Urinary bladder (tissue), 4 donors: ENCODE results near the gene EHF. TPM values are rescaled to one million over a fixed set of nuclear protein-coding genes. Genes with fewer than 3 reads are reported as not detected.
A peak's percentile ranks its signal among the peaks of the same experiment; 100 is the strongest.

ENCODE experiments used
- DNase-seq: peaks from one replicate; pipeline ENCODE4 v3.0.0-alpha.2; 2015; ENCODE audit errors: extremely low spot score
- H3K27ac ChIP-seq: one replicate; pipeline ENCODE4 v1.5.1; 2013; ENCODE audit warnings: low read depth, mild to moderate bottlenecking, moderate library complexity
- H3K36me3 ChIP-seq: one replicate; pipeline ENCODE4 v1.6.1; 2013; ENCODE audit warnings: mild to moderate bottlenecking, moderate library complexity; ENCODE audit not compliant: insufficient read depth
- H3K4me1 ChIP-seq: one replicate; pipeline ENCODE4 v1.6.1; 2013; ENCODE audit warnings: mild to moderate bottlenecking, moderate library complexity; ENCODE audit not compliant: insufficient read depth
- H3K4me3 ChIP-seq: one replicate; pipeline ENCODE4 v1.5.1; 2013; ENCODE audit warnings: low read depth, low read length
- WGBS: extraction: QIAGEN DNeasy Blood & Tissue Kit; methylation state at CpG from one replicate; pipeline ENCODE4 v1.1.7; 2013; 5-methylcytosine and 5-hydroxymethylcytosine counted together
- polyA plus RNA-seq: library from polyadenylated mRNA; stranded (reverse); fragments of 200-250 nt; gene quantifications from one replicate; pipeline ENCODE4 v1.2.3, GENCODE V29; 2013
- total RNA-seq: library from RNA; depleted of rRNA; stranded (reverse); fragments of >200 nt; gene quantifications from one replicate; pipeline ENCODE4 v1.2.3, GENCODE V29; 2014
- donor health status: healthy with polysubstance abuse.
- donor health status: healthy.

The EHF gene
- total and polyA plus RNA-seq, 2 donors: 10.5 to 79.8 TPM

DNA sequence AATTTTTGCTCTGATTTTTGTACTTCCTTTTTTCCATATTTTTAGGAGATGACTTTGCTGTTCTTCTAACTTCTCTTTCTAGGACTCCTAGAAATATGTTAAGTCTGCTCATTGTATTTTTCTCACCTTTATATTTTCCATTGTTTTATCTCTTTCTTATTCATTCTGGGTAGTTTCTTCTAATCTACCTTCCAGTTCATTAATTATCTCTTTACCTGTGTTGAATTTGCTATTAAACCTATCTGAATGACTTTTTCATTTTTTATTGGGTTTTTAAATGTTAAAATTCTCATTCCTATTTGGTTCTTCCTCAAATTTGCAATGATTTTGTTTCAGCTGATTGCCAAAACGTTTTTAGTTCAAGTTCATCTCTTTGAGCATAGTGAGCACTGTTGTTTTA is 27.8 kb upstream of the EHF start:
- Histone ChIP-seq H3K4me3 (no peak overlapping the region), H3K4me1 (no peaks in the 10 kb centered on the region), H3K36me3 (no peaks in the 10 kb centered on the region), H3K27ac (no peak overlapping the region)
- no peak for DNase-seq
- 33% methylated on average over 1 of the region's 1 CpG for WGBS

DNA sequence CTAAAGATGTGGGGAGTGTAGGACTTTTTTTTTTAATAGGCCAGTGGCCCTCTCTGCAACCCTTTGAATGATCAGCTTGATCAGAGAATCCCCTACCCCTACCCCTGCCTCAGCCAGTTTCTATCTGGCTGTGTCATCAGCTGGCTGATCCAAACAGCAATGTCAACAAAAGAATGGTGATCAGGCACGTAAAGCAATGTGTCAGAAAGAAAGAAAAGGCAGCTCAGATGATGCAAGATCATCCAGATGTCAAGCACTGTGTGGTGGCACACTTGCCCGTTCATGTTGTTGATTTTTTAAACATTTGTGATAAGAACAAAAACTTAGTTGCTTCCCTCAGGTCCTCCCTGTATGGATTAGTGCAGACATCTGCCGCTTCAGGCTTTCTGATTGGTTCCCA is 26.3 kb upstream of the EHF start:
- Histone ChIP-seq H3K27ac (no peak overlapping the region), H3K36me3 (no peaks in the 10 kb centered on the region), H3K4me1 (no peaks in the 10 kb centered on the region), H3K4me3 (no peak overlapping the region)
- no peak for DNase-seq
- WGBS: 63% methylated on average over 3 of the region's 3 CpGs

- Histone ChIP-seq H3K36me3 (no peaks in the 10 kb centered on the region), H3K4me3 (no peak overlapping the region), H3K4me1 (no peaks in the 10 kb centered on the region), H3K27ac (no peak overlapping the region)
- no peak for DNase-seq
- WGBS: 67% methylated on average over 2 of the region's 2 CpGs
Observed at GRCh38 chr11:34595391-34595790, 25.5 kb upstream of the EHF start.

GRCh38 chr11:34595960-34596644 is 24.8 kb upstream of the EHF start:
- Histone ChIP-seq H3K27ac (no peak overlapping the region), H3K4me3 (no peak overlapping the region), H3K4me1 (no peaks in the 10 kb centered on the region), H3K36me3 (no peaks in the 10 kb centered on the region)
- WGBS: 93% methylated on average over 11 of the region's 11 CpGs
- DNase-seq: no peak

GRCh38 chr11:34599406-34599945 is 21.4 kb upstream of the EHF start:
- no peak for DNase-seq
- Histone ChIP-seq H3K4me1 (no peaks in the 10 kb centered on the region), H3K4me3 (no peak overlapping the region), H3K27ac (peak overlapping the region; percentile 75), H3K36me3 (no peaks in the 10 kb centered on the region)
- WGBS: 59% methylated on average over 8 of the region's 8 CpGs

DNA sequence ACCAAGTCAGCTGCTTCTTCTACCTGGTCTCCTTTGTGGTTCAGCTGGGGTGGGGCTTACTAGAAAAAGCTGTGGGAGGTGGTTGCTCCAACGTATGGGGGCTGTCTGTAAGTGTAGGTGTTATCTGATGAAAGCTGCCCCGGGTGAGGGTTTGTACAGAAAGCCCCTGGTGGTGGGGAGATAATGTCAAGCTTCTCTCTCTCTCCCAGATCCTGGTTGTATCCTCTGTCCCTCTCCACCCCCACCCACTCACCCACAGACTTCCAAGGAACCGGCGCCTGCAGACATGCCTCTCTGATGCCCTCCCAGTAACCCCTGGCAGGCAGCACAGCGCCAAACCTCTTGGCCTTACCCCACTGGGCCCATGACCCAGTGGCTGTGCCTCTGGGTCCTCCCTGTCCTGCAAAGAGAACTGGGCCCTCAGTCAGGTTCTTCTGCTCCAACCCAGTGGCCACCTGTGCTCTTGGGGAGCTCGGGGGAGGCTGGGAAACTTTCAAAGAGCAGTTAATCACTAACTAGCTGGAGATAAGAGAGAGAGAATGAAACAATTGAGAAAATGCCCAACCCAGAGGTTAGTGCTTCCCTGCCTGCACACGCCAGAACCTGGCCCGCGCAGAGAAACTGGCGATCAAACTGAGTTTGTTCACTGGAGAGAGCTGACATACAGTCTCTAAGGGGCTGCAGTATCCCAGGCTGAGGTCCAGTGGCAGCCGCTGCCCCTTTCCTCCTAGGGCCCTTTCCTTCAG is 20.4 kb upstream of the EHF start:
- H3K27ac ChIP-seq: peak overlapping the region; percentile 14
- no peaks in the 10 kb centered on the region for H3K36me3 ChIP-seq
- no peaks in the 10 kb centered on the region for H3K4me1 ChIP-seq
- no peak overlapping the region for H3K4me3 ChIP-seq
- 43% methylated on average over 11 of the region's 11 CpGs for WGBS
- DNase-seq: peak; percentile 70

DNA sequence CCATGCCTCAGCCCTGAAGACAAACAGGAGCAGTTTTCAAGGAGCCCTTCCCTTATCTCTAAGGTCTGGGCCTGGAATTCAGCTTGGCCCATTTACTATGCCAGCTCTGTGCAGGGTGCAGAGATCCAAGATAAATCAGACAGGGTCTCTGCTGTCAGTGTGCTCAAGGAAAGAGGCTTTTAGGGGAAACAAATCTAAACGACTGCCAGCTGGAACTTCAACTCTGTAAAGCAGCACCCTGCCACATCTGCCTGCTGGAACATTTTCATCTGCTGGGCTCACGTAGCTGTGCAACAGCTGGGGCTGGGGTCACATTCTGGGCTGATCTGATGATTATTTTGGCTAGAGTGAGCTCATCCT is 19.8 kb upstream of the EHF start:
- H3K27ac ChIP-seq: no peak overlapping the region
- no peaks in the 10 kb centered on the region for H3K4me1 ChIP-seq
- H3K36me3 ChIP-seq: no peaks in the 10 kb centered on the region
- no peak overlapping the region for H3K4me3 ChIP-seq
- DNase-seq: peak; percentile 67
- 15% methylated on average over 2 of the region's 2 CpGs for WGBS

DNA sequence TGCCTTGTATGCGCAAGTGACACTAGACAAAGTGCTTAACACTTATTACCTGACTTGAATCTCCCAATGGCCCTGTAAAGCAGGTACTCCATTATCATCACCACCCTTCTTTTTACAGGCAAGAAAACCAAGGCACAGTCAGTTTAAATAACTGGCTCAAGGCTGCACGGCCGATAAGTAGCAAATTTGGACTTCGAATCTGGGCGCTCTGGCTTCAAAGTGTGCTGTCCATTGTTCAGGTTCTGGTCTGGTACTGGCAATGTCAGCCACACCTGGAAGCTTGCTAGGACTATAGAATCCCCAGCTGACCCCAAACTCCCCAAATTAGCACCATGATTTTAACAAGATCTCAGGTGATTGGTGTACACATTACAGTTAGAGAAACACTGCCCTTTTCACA is 19.3 kb upstream of the EHF start:
- WGBS: 60% methylated on average over 5 of the region's 5 CpGs
- no peak for DNase-seq
- H3K36me3 ChIP-seq: no peaks in the 10 kb centered on the region
- no peak overlapping the region for H3K4me3 ChIP-seq
- H3K27ac ChIP-seq: peak overlapping the region; percentile 16
- H3K4me1 ChIP-seq: no peaks in the 10 kb centered on the region

DNA sequence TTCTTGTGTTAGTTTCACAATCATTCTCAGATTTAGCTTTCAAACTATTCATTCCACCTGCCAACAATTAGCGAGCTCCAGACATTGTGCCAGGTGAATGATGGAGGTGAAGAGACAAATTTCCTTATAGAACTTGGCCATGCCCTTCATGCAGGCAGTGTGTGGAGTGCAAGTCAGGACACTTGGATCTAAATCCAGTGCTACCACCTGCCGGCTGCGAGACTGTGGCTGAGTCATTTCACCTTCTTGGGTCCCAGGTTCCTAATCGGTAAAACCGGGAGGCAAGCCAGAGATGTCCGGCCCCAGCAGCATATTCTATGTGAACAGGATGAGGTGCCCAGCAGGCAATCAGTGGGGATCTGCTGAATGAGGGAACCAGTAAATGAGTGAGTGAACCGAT is 18.6 kb upstream of the EHF start:
- no peak overlapping the region for H3K27ac ChIP-seq
- WGBS: 83% methylated on average over 7 of the region's 7 CpGs
- H3K4me3 ChIP-seq: no peak overlapping the region
- no peak for DNase-seq
- H3K36me3 ChIP-seq: no peaks in the 10 kb centered on the region
- no peaks in the 10 kb centered on the region for H3K4me1 ChIP-seq

GRCh38 chr11:34603129-34604001 is 17.5 kb upstream of the EHF start:
- WGBS: 76% methylated on average over 15 of the region's 15 CpGs
- no peak for DNase-seq
- H3K4me1 ChIP-seq: no peaks in the 10 kb centered on the region
- H3K27ac ChIP-seq: no peak overlapping the region
- H3K4me3 ChIP-seq: no peak overlapping the region
- no peaks in the 10 kb centered on the region for H3K36me3 ChIP-seq

DNA sequence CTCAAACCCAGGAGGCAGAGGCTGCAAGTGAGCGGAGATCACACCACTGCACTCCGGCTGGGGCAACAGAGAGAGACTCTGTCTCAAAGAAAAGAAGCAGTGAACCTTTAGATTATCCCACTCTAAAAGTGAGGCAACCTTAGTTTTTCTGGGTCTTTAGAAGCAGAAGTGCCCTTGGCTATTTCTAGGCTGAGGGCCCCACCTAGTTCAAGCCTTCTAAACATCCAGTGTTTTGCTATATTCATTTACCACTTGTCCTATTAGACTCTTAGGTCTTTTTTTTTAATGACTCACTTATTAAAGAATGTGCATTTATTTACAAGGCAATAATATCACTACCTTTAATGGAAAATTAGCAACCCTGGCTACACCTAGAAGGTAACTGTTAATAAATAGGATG is 16.7 kb upstream of the EHF start:
- Histone ChIP-seq H3K4me3 (no peak overlapping the region), H3K4me1 (no peaks in the 10 kb centered on the region), H3K36me3 (no peaks in the 10 kb centered on the region), H3K27ac (no peak overlapping the region)
- DNase-seq: no peak
- WGBS: 94% methylated on average over 2 of the region's 2 CpGs

- no peak for DNase-seq
- H3K27ac ChIP-seq: no peak overlapping the region
- H3K36me3 ChIP-seq: no peaks in the 10 kb centered on the region
- H3K4me3 ChIP-seq: no peak overlapping the region
- 76% methylated on average over 8 of the region's 8 CpGs for WGBS
- H3K4me1 ChIP-seq: no peaks in the 10 kb centered on the region
Observed at GRCh38 chr11:34604911-34605310, 16.0 kb upstream of the EHF start.

DNA sequence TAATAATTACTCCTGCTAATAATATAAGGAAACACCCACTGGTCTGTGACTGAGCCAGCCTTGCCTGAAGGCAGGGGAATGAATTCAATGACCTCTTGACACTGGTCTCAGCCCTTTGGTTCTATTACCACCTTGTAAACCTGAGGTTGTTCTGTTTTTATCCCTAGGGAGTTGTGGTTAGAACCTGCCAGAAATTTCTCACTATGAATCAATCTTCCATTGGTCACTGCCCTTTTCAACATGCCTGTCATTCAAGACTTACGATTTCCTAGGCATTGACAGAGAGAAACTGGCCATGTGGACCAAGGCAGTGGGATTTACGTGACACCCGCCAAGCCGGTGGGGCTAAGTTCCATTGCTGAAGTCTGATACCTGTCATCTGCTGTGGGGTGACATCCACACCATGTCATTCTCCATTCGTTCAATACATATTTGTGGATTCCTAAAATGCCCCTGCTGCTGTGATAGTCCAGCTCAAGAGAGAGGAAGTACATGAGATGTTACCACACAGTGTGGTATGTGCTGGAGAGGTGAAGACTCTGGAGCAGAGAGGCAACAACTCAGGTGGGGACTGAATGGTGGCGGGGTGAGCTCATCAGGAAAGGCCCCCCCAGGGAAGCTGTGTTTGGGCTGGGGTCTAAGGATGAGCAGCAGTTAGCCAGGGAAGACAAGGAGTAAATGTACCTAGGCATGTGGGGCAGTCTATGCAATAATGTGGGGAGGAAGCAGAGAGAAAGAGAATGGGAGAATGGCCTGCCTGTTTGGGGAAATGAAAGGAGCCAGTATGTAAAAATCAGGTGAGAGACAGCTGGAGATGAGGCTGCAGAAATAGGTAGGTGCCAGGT is 15.2 kb upstream of the EHF start:
- no peak overlapping the region for H3K4me3 ChIP-seq
- no peaks in the 10 kb centered on the region for H3K36me3 ChIP-seq
- 85% methylated on average over 6 of the region's 6 CpGs for WGBS

More for the DNA sequence above, 15.2 kb upstream of the EHF start:
- no peaks in the 10 kb centered on the region for H3K4me1 ChIP-seq
- DNase-seq: no peak
- H3K27ac ChIP-seq: no peak overlapping the region
